Measurements from ENCODE around the gene AMELX.
A peak's percentile ranks its signal among the peaks of the same experiment; 100 is the strongest.

AMELX gene

GRCh38 chrX:11293113-11293512, at the start of gene AMELX:
AMELX (plus strand) TSS chrX:11293413; CDS start chrX:11294789, 1,376 bp downstream.
- no peak for DNase-seq

DNA sequence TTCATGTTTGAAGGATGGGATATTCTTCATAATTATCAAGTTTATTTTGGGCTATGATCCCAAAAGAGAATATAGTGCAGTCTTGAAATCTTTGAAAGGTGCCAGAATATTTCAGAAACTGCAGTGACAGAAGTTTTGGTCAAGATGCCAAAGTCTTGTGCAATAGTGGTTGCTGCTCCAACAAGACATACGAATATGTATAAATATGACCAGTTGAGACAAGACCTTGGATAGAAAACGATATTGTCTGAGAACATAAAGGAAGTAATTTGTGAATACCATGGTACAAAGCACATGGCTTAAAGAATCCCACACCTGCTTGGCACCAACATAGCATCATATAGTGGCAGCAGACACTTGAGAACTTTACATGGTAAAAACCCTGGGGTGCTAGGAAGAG, 48.6 kb upstream of the AMELX start:
- no peak for DNase-seq

DNA sequence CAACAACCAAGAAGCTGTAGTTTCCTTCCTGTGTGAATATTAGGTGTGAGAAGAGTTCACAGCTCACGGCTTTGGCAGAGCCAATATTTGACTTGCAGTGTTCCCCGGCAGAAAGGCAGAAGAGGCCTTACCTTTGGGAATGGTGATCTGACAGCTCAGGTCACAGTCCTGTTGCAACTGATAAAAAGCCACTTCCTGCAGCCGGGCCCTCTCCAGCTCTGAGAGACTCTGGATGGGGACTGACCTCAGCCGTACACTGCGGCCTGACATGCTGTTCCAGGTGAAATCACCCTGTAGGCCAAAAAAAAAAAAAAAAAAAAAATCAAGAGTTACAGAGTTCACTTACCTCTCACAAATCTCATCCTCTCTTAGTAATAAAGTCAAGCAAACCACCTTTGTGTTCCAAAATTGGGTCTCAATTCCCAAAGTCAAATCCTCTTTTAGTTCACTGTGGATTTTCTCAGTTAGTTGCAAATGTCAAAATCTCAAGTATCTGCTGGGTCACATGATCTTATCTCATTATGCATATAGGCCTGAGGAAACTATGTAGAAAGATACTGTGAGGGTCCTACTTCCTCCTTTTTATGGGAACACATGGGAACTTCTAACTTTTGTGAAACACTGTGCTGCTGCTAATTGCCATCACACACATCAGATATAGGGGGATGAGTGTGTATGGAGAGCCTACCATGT, 38.6 kb upstream of the AMELX start:
- no peak for DNase-seq

GRCh38 chrX:11257290-11257689, 35.9 kb upstream of the AMELX start:
- DNase-seq = no peak

DNA sequence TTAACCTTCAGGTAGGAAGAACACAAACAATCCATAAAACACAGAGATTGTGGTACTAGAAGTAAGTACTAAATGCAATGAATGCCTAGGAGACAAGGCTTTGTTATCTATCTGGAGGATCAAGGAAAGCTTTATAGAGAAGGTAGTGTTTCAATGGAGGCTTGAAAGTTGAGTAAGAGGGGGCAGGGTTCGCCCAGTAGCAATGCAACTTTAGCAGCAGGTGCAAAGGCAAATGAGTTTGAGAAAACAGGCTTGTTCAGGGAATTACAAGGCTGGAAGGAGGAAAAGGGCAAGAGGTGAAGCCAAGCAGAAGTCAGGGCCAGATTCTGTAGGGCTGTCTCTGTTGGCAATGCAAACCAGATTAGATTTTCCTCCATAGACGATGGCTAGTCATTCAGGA, 35.5 kb upstream of the AMELX start:
- no peak for DNase-seq

DNA sequence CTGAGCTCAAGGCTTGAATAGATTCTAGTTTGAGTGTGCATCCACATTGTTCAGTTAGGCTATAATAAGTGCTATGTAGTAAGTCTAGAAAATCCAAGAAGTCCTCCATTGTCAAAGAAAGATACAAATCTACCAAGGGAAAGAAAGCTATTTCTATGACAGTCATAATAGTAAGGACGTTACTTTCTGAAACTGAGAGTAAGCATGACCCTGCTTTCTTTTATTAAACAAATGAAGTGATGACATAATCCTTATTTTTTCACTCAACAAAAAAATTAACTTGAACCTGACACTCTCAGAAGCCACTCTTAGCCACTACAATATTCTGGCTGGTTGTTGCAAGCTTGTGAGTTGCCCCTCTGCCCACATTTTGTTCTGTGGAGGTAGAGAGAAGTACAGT, 33.8 kb upstream of the AMELX start:
- no peak for DNase-seq

GRCh38 chrX:11261260-11261659, 32.0 kb upstream of the AMELX start:
- DNase-seq = no peak

DNA sequence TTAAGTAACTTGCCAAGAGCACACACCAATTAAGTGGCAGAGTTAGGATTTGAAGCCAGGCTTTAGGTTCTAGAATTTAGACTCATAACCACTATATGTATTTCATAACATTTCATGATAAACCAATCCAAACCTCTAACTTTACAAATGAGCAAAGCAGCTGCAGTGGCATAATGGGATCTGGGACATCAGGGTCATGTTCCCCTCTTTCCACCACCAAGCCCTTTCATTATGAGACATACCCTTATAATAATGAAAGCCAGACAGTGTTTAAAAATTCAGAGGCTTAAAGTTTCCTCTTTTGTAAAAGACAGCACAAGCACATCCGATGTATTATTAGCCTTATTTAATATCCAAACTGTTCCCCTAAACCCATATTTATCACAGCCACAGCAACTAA, 28.3 kb upstream of the AMELX start:
- no peak for DNase-seq

GRCh38 chrX:11265352-11265751, 27.9 kb upstream of the AMELX start:
- peak; percentile 6 for DNase-seq

DNA sequence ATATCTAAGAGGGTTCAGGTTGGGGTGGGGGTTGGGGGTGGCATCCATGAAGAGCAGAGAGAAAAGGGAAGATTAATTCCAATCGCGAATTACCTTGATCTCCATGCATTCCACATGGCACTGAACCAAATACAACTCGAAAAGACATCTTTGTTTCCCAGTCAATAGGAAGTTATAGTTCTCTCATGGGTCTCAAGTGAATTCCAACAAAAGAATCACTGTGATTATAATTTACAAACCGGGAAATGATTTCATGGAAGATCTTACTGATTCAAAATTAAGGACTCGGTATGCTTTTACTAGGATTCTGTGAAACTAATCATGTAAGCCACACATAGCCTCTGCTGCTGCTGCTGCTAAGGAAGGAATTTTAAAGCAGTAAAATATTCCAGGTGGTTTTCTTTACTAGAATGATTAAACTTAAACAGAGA, 26.6 kb upstream of the AMELX start:
- DNase-seq = peak; percentile 15

- DNase-seq = no peak
Measured at GRCh38 chrX:11267425-11267824, 25.8 kb upstream of the AMELX start.

- no peak for DNase-seq
Measured at GRCh38 chrX:11269006-11269405, 24.2 kb upstream of the AMELX start.

DNA sequence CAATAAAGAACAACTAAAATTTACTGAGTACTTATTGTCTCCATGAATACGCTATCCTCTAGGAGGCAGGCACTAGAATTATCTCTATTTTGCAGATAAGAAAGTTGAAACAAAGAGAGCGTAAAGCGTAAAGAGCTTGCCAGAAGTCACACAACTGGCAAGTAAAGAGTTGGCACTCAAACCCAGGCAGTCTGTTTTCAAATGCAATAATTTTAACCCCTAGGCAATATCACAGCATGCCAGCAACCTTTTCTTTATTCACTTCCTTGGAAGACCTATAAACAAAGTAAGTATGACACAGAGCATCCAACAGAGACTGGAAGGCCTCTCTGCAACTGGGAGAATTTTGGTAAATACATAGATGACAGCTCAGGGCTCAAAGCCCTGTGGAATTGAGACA, 23.2 kb upstream of the AMELX start:
- no peak for DNase-seq

DNA sequence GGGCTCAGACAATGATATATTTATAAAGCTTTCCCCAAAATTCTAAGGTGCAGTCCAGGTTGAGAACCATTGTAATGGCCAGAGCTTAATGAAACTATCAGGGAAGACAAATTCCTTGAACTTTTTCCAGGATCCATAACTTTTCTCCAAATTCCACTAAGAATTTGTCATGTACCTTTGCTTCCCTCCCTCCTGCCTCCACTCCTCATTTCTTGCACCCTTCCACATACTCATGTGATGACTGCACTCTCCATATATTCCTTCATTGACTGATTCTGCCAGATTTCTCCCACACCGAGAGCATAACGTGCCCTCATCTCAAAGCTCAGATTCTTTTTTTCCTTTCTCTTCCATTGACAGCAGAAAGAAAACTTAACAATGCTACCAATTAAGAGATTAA, 20.9 kb upstream of the AMELX start:
- DNase-seq = peak; percentile 6

GRCh38 chrX:11272863-11273262, 20.4 kb upstream of the AMELX start:
- DNase-seq = no peak

DNA sequence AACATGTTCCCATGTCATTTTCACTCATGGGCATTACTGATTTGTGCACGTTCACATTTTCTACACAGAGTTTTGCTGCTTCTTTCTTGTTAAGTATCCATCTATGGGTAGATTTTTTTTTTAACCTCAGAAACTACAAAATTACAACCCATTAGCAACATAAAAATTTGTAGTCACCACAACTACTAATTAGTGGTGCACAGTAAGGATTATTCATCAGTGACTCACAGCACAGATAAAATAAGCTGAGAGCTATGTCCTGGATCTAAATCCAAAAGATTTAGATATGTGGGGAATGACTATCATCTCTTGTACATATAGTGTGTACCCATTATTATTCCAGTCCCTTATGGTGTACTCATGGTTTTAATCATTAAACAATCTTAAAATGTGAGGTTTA, 19.7 kb upstream of the AMELX start:
- no peak for DNase-seq

GRCh38 chrX:11282043-11282442, 11.2 kb upstream of the AMELX start:
- DNase-seq = no peak

GRCh38 chrX:11285651-11286050, 7.6 kb upstream of the AMELX start:
- no peak for DNase-seq

DNA sequence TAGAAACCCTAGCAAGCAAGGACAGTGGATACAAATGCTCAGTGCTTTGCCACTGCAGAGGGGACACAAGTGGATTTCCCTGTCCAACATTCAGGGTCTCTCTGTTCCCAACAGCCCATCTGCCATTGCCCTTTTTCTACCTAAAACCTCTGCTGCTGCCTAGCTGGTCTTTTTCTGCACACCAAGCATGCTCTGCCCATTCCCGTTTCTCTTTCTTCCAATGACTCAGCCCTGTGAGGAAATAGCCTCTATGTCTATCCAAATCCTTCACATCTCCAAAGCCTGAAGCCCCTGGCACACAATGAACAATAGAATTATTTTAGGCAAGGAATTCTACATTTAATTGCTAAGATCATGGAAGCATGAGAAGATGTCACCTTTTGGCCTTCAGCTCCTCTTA, 5.7 kb upstream of the AMELX start:
- DNase-seq = no peak

DNA sequence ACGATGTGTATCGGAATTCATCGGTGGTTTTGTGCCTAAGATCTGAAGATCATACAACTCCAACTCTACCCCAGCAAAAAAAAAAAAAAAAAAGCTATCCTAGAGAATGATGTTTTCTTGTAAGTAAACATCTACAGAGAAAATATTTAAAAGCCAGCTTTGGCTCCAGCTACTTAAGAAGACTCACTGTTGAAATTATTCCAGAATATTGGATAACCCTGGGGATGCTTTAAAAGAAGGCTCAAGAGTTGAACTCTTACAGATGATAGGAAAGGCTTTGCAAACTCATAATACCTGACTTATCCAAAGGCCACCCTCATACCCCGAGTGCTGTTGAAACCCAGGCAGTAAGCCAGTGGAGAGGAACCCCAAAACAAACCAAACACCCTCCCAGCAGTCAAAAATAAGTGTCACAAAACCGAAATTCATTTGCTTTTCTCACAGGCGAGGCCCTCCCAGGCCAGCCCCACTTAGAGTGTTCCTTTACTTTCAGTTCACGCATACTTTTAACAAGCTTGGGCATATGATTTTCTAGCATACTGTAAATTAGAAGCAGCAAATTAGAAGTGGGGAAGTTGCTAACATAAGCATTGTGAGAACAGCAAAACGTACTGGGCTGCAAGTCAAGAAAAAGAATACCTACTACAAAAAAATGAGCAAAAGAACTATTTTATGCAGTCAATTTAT, 2.7 kb upstream of the AMELX start:
- no peak for DNase-seq

GRCh38 chrX:11296051-11296450, 2.8 kb downstream of the AMELX start:
- no peak for DNase-seq

DNA sequence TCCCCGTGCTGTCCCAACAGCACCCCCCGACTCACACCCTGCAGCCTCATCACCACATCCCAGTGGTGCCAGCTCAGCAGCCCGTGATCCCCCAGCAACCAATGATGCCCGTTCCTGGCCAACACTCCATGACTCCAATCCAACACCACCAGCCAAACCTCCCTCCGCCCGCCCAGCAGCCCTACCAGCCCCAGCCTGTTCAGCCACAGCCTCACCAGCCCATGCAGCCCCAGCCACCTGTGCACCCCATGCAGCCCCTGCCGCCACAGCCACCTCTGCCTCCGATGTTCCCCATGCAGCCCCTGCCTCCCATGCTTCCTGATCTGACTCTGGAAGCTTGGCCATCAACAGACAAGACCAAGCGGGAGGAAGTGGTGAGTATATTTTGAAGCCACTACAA, 5.4 kb downstream of the AMELX start:
- DNase-seq = no peak

GRCh38 chrX:11304829-11305228, 11.6 kb downstream of the AMELX start:
- no peak for DNase-seq

DNA sequence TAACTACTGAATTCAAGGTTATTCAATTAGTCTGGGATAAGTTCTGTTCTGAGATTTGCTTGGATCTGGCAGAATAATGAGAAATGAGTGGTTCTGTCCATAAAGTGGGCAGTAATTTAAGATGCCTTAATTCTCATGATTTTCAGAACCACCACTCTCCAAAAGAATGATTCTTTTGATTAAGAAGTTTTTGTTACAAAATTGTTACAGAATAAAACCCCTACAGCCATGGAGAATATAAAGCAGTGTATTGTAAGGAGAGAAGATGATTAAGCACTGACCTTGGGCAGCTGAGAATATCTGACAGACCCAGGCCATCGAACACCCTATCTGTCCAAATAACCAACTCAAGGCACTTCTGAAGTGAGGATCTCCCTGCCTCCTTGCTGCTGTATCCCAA, 12.4 kb downstream of the AMELX start:
- no peak for DNase-seq

- no peak for DNase-seq
Measured at GRCh38 chrX:11309220-11309619, 16.0 kb downstream of the AMELX start.
